Neural progenitor cell (in vitro differentiated cells): ENCODE data around the gene SND1.

Experiments
- CTCF ChIP-seq: fragments of 200-600 bp; sonication (generic); IDR thresholded peaks from 2 replicates; pipeline ENCODE4 v1.5.1; 2017; ENCODE audit warnings: antibody characterized with exemption, mild to moderate bottlenecking
- EZH2 ChIP-seq: fragments of 200-600 bp; sonication (generic); IDR thresholded peaks from 2 replicates; pipeline ENCODE4 v1.6.1; 2017; ENCODE audit warnings: antibody characterized with exemption, mild to moderate bottlenecking, moderate library complexity

- TF ChIP-seq CTCF (no peak), EZH2 (no peak)
Observed at GRCh38 chr7:128114806-128115205, 462.8 kb downstream of the SND1 start.
